Fibroblast of skin of left biceps (primary cell): ENCODE data around the gene ACSF2.
"Not testable (repeated sequence)": the region's sequence is repeated elsewhere in the genome, so short reads cannot be mapped to it uniquely, and the experiment has no call there.

Experiments
- DNase-seq, 2 experiments: peaks; one replicate each; pipeline ENCODE4 v3.0.0-alpha.2; 2013; ENCODE audit warnings: low read depth in 2 of 2

ACSF2 gene

DNA sequence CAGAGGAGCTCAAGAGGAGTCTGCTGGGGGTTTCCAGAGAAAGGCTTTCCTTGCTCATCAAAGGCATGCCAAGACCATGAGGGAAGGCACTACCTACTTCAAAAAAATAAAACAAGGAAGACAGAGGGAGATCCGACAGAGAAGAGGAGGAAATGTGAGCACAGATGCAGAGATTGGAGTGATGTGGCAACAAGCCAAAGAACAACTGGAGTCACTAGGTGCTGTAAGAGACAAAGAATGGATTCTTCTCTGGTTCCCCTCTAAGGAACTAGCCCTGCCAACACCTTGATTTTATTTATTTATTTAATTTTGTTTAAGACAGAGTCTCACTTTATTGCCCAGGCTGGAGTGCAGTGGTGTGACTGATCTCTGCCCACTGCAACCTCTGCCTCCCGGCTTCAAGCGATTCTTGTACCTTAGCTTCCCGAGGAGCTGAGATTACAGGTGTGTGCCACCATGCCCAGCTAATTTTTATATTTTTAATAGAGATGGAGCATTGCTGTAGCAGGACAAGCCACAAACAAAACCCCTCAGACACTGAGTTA lies 13.8 kb upstream of the ACSF2 start:
- DNase-seq: no peak

- DNase-seq: no peak
Measured at GRCh38 chr17:50414808-50415207, 11.2 kb upstream of the ACSF2 start.

DNA sequence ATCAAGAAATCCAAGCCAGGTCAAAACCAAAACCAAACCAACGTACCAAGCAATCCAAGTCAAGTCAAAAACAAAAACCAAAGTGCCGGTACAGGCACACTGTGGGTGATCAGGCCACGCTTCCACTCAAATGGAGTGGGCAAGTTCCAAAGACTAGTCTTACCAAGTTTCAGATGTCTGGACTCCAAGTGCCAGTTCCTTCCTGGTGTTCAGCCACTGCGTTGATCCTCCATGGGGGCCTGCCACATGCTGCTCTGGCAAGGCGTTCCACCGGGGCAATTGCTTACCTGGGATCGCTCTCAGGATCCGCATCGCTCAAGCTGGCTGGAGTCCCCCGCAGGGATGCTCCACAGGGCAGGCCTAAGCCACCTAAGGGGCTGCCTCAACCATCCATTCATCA lies 6.4 kb upstream of the ACSF2 start:
- not testable (repeated sequence) for DNase-seq

GRCh38 chr17:50420419-50421112 lies 5.5 kb upstream of the ACSF2 start:
- no peak for DNase-seq

- DNase-seq: no peak
Measured at GRCh38 chr17:50421308-50422051, 4.5 kb upstream of the ACSF2 start.

GRCh38 chr17:50422738-50423137 lies 3.3 kb upstream of the ACSF2 start:
- DNase-seq: no peak

GRCh38 chr17:50423553-50424159 lies 2.4 kb upstream of the ACSF2 start:
- DNase-seq: peak; percentile 93 to 95

- DNase-seq: no peak
Measured at GRCh38 chr17:50424246-50424995, 1.6 kb upstream of the ACSF2 start.

GRCh38 chr17:50424996-50425681 lies 879 bp upstream of the ACSF2 start:
- DNase-seq: no peak

GRCh38 chr17:50426472-50426782 lies 409 bp downstream of the ACSF2 start:
- DNase-seq: no peak

- no peak for DNase-seq
Measured at GRCh38 chr17:50426814-50427787, 1.1 kb downstream of the ACSF2 start.

DNA sequence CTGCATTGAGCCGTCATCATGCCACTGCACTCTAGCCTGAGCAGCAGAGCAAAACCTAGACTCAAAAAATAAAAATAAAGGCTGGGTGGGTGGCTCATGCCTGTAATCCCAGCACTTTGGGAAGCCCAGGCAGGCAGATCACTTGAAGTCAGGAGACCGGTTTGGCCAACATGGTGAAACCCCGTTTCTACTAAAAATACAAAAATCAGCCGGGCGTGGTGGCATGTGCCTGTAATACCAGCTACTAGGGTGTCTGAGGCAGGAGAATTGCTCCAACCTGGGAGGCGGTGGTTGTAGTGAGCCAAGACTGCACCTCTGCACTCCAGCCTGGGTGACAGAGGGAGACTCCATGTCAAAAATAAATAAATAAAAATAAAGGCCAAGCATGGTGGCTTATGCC lies 2.1 kb downstream of the ACSF2 start:
- DNase-seq: not testable (repeated sequence)

GRCh38 chr17:50428831-50429424 lies 2.9 kb downstream of the ACSF2 start:
- no peak for DNase-seq

DNA sequence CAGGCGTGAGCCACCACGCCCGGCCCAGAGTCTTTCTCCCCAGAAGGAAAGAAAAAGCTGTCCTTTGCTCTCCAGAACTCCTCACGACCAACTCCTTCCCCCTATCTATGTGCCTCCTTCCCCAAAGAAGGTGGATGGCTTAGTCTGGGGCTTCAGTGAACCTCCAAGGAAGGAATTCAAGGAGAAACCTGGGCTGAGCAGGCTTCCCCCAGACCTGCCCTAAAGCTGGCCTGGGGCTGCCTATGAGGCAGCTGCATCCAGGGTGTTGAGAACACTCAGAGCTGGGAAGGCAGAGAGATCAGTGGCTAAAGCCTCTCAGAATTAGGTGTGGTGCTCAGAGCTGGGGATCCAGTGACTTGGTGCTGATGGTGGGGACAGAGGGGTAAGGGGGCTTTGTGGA lies 3.8 kb downstream of the ACSF2 start:
- DNase-seq: no peak

GRCh38 chr17:50430821-50431618 lies 5.0 kb downstream of the ACSF2 start:
- no peak for DNase-seq

DNA sequence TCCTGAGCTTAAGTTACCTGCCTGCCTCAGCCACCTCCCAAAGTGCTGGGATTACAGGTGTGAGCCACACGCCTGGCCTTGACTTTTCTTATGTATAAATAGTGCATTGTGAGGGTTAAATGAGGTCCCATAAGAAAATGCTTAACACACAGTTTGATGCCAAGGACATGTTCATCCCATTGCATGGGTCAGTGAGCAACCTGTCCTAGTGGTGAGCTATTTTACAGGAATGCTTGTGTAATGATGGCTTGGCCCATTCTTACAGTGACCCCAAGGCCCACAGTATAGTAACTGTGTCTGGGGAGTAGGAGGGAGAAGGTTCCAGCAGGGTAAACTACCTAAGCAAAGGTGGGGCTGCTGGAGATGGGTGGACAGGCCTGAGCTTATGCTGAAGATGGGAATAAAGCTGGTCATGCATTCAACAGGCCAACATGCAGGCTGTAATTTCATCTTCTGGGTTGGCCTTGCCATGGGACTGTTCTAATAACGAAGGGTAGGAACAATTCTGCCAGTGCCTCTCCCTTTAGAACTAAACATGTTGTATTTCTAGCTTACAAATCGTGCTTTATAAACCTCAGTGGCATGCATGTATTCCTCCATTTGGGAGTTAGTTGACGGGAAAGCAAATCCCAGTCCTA lies 6.2 kb downstream of the ACSF2 start:
- no peak for DNase-seq

DNA sequence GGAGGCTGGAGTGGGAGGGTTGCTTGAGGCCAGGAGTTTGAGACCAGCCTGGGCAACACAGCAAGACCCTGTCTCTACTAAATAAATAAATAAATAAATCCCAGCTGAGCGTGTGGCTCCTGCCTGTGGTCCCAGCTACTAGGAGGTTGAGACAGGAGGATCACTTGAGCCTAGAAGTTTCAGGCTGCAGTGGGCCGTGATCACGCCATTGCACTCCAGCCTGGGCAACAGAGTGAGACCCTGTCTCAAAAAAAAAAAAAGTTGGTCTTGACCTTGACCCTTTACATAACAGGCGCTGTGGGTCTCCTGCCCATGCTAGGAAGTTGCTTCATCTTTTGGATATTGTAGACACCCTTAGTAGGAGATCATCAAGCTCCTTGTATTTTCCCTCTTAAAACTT lies 11.4 kb downstream of the ACSF2 start:
- no peak for DNase-seq

- no peak for DNase-seq
Measured at GRCh38 chr17:50439008-50439407, 13.0 kb downstream of the ACSF2 start.
